Natural killer cell (primary cell): ENCODE data around the gene RAP2C. TPM values are rescaled to one million over a fixed set of nuclear protein-coding genes. Genes with fewer than 3 reads are reported as not detected.
"Not testable (repeated sequence)": the region's sequence is repeated elsewhere in the genome, so short reads cannot be mapped to it uniquely, and the experiment has no call there.

Source experiments
- ATAC-seq, 3 donors: fragments of 150-1000 bp in 2 of 3; fragments of 200-7000 bp in 1 of 3; cut with Tn5 transposase; 1 replicate in 1 of 3; 2 replicates in 2 of 3; pipeline ENCODE4 v1.10.0; 2021; ENCODE audit warnings: mild to moderate bottlenecking in 2 of 3, moderate library complexity in 2 of 3
- DNase-seq, 2 donors: peaks; one replicate each; pipeline versions ENCODE4 v3.0.0 to v3.0.0-alpha.2; 2013 to 2021; ENCODE audit warnings: mixed read lengths in 1 of 2
- H3K27ac ChIP-seq: one replicate; pipeline ENCODE4 v1.5.1; 2013; ENCODE audit warnings: mild to moderate bottlenecking, low read length
- H3K27me3 ChIP-seq: one replicate; pipeline ENCODE4 v1.6.1; 2013; ENCODE audit warnings: low read length; ENCODE audit not compliant: control insufficient read depth, insufficient read depth
- H3K36me3 ChIP-seq: one replicate; pipeline ENCODE4 v1.6.1; 2013; ENCODE audit warnings: low read length; ENCODE audit not compliant: control insufficient read depth, insufficient read depth
- H3K4me1 ChIP-seq: one replicate; pipeline ENCODE4 v1.6.1; 2013; ENCODE audit warnings: low read length; ENCODE audit not compliant: control insufficient read depth, insufficient read depth
- H3K4me3 ChIP-seq: one replicate; pipeline ENCODE4 v1.5.1; 2013; ENCODE audit warnings: low read length
- H3K9me3 ChIP-seq: one replicate; pipeline ENCODE4 v1.6.1; 2013; ENCODE audit warnings: low read length; ENCODE audit not compliant: control insufficient read depth, insufficient read depth
- H3K27ac Mint-ChIP-seq, 2 donors: one replicate each; pipeline ENCODE4 v1.8.0; 2022; ENCODE audit warnings: mild to moderate bottlenecking in 2 of 2, mixed read lengths in 2 of 2, moderate library complexity in 1 of 2
- H3K27me3 Mint-ChIP-seq, 2 donors: one replicate each; pipeline ENCODE4 v1.8.0; 2022; ENCODE audit warnings: low read depth in 2 of 2, mixed read lengths in 2 of 2
- H3K36me3 Mint-ChIP-seq: one replicate; pipeline ENCODE4 v1.8.0; 2022; ENCODE audit warnings: mixed read lengths
- H3K4me1 Mint-ChIP-seq, 2 donors: one replicate each; pipeline ENCODE4 v1.8.0; 2022; ENCODE audit warnings: mixed read lengths in 2 of 2
- H3K4me3 Mint-ChIP-seq: one replicate; pipeline ENCODE4 v1.8.0; 2022; ENCODE audit warnings: mild to moderate bottlenecking, moderate library complexity, mixed read lengths
- H3K9me3 Mint-ChIP-seq, 2 donors: one replicate each; pipeline ENCODE4 v1.8.0; 2022; ENCODE audit warnings: mixed read lengths in 2 of 2
- WGBS: methylation state at CpG from one replicate; pipeline ENCODE4 v1.1.7; 2013; ENCODE audit warnings: missing lambda C conversion rate; ENCODE audit not compliant: insufficient coverage; 5-methylcytosine and 5-hydroxymethylcytosine counted together
- intact Hi-C: fragments of 100-400 bp; cut with micrococcal nuclease; formaldehyde crosslinking; loops from one replicate; pipeline ENCODE4 v1.14.2; 2022
- total RNA-seq, 4 donors: library from RNA; stranded (reverse); fragments of 120-200 nt in 1 of 4; gene quantifications; one replicate each; pipeline versions ENCODE4 v1.2.3 to v1.2.4, GENCODE V29; 2013 to 2022
- TF ChIP-seq, protein P1 (sequence below): fragments of 200-600 bp; IDR thresholded peaks from one replicate; pipeline ENCODE4 v1.8.0; 2022; ENCODE audit warnings: antibody characterized with exemption

Gene RAP2C
- total RNA-seq, 3 donors from 2014 or later (not counting 1 experiment from before 2014, with no cell fraction given), result 58.1 to 66.4 (median 60.0) TPM

DNA sequence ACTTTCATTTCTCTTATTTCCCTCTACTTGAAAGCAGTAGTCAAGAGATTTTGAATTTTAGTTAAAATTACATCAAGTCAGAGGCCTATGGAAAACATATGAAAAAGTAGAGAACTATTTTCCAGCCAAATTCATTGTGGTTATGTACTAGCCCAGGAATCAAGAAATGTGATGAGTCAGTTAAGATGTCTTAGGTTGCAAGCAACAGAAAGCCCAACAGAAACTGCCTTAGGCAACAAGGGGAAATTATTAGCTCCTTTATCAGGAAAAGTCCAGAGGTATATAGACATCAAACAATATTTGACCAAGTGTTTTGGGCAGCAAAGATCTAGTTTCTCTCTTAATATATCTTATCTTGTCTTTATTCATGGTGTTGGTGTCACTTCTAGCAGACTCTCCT is 53.6 kb downstream of the RAP2C start:
- intact Hi-C loops, result no loop called here
- no peak overlapping the region for H3K27ac ChIP-seq
- no peaks in the 10 kb centered on the region for H3K36me3 Mint-ChIP-seq
- H3K4me3 Mint-ChIP-seq, result no peak overlapping the region
- DNase-seq (no peak), ATAC-seq (no peak)
- H3K36me3 ChIP-seq, result no peaks in the 10 kb centered on the region
- no peaks in the 10 kb centered on the region for H3K4me1 Mint-ChIP-seq
- H3K9me3 ChIP-seq, result no peaks in the 10 kb centered on the region
- no peaks in the 10 kb centered on the region for H3K9me3 Mint-ChIP-seq
- TF ChIP-seq, protein P1, sequence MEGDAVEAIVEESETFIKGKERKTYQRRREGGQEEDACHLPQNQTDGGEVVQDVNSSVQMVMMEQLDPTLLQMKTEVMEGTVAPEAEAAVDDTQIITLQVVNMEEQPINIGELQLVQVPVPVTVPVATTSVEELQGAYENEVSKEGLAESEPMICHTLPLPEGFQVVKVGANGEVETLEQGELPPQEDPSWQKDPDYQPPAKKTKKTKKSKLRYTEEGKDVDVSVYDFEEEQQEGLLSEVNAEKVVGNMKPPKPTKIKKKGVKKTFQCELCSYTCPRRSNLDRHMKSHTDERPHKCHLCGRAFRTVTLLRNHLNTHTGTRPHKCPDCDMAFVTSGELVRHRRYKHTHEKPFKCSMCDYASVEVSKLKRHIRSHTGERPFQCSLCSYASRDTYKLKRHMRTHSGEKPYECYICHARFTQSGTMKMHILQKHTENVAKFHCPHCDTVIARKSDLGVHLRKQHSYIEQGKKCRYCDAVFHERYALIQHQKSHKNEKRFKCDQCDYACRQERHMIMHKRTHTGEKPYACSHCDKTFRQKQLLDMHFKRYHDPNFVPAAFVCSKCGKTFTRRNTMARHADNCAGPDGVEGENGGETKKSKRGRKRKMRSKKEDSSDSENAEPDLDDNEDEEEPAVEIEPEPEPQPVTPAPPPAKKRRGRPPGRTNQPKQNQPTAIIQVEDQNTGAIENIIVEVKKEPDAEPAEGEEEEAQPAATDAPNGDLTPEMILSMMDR, result no peak
- peaks cover 14 to 52% of the 10 kb centered on the region in 2 donors for H3K27me3 Mint-ChIP-seq
- H3K4me3 ChIP-seq, result no peak overlapping the region
- no peak overlapping the region for H3K27ac Mint-ChIP-seq
- H3K27me3 ChIP-seq, result no peaks in the 10 kb centered on the region
- no peaks in the 10 kb centered on the region for H3K4me1 ChIP-seq

DNA sequence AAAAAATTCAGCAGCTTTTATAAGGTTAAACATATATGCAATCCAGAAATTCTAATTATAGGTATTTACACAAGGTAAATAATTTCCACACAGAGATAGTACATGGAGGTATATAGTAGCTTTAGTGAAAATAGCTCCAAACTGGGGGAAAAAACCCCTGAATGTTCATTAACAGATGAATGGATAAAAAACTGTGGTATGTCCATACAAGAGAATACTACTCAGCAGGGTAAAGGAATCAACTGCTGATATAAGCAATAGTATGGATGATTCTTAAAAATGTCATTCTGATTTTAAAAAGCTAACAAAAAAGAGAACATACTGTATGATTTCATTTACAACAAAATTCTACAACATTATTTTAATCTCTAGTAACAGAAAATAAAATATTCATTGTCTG is 54.2 kb downstream of the RAP2C start:
- H3K4me1 ChIP-seq, result no peaks in the 10 kb centered on the region
- TF ChIP-seq, protein P1, result no peak
- H3K4me3 ChIP-seq, result no peak overlapping the region
- Mint-ChIP-seq H3K27ac (no peak overlapping the region), H3K4me3 (no peak overlapping the region), H3K36me3 (no peaks in the 10 kb centered on the region), H3K9me3 (no peaks in the 10 kb centered on the region), H3K27me3 (peaks cover 14 to 52% of the 10 kb centered on the region in 2 donors), H3K4me1 (no peaks in the 10 kb centered on the region)
- DNase-seq (no peak), ATAC-seq (no peak)
- H3K27ac ChIP-seq, result no peak overlapping the region
- intact Hi-C loops, result no loop called here
- H3K27me3 ChIP-seq, result no peaks in the 10 kb centered on the region
- H3K36me3 ChIP-seq, result no peaks in the 10 kb centered on the region
- no peaks in the 10 kb centered on the region for H3K9me3 ChIP-seq

DNA sequence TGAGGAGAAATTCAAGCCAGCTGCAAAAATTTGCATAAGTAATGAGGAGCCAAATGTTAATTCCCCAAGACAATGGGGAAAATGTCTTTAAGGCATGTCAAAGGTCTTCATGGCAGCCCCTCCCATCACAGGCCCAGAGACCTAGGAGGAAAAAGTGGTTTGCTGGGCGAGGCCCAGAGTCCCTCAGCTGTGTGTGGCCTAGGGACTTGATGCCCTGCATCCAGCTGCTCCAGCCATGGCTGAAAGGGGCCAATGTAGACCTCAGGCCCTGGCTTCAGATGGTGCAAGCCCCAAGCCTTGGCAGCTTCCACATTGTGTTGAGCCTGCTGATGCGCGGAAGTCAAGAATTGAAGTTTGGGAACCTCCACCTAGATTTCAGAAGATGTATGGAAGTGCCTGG is 56.2 kb downstream of the RAP2C start:
- H3K27ac ChIP-seq, H3K4me3 Mint-ChIP-seq, H3K27ac Mint-ChIP-seq, ATAC-seq, intact Hi-C loops, H3K4me1 ChIP-seq, H3K4me1 Mint-ChIP-seq, H3K9me3 ChIP-seq, H3K4me3 ChIP-seq, DNase-seq, H3K9me3 Mint-ChIP-seq, H3K36me3 ChIP-seq, H3K27me3 ChIP-seq, H3K36me3 Mint-ChIP-seq: not testable (repeated sequence)
- WGBS, result 83% methylated on average over 3 of the region's 3 CpGs
- peaks cover 7 to 41% of the 10 kb centered on the region in 2 donors for H3K27me3 Mint-ChIP-seq

DNA sequence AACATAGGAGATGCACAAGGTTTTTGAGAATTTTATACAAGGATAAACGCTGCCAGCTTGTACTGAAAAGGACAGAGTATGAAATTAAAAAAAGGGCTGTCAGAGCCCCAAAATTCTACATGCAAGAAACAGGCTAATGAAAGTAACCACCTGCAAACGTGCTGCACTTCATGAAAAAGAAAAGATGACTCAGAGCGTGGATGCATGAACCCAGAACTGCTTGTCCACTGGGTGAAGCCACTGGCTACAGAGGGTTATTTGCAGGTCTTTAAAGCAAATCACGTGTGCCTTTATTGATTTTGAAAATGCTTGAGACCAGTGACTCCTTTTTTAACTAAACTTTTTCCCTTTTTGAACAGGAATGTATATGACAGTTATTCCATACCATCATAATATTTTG is 66.1 kb downstream of the RAP2C start:
- Mint-ChIP-seq H3K27ac (no peak overlapping the region), H3K4me3 (no peak overlapping the region), H3K4me1 (no peaks in the 10 kb centered on the region), H3K9me3 (no peaks in the 10 kb centered on the region), H3K27me3 (peaks cover 4 to 40% of the 10 kb centered on the region in 2 donors), H3K36me3 (no peaks in the 10 kb centered on the region)
- ATAC-seq (no peak), DNase-seq (no peak)
- no peaks in the 10 kb centered on the region for H3K4me1 ChIP-seq
- TF ChIP-seq, protein P1, result no peak
- no peak overlapping the region for H3K4me3 ChIP-seq
- no peak overlapping the region for H3K27ac ChIP-seq
- no peaks in the 10 kb centered on the region for H3K27me3 ChIP-seq
- intact Hi-C loops, result no loop called here
- no peaks in the 10 kb centered on the region for H3K36me3 ChIP-seq
- no peaks in the 10 kb centered on the region for H3K9me3 ChIP-seq
- WGBS, result 61% methylated on average over 4 of the region's 4 CpGs

Other genes starting within 250 kb of the RAP2C start
- 10 to 100 TPM; 62.5 to 81.0 (median 66.5) TPM for gene STK26, start 196.1 kb downstream of the RAP2C start, total RNA-seq
- gene FRMD7, start 91.4 kb downstream of the RAP2C start, total RNA-seq, result not detected